SK-N-SH (cell line): ENCODE results near the gene PNPLA5.

Source experiments
- CHD2 ChIP-seq: fragments of 150-350 bp; IDR thresholded peaks from 2 replicates; pipeline ENCODE4 v1.6.1; 2018; ENCODE audit warnings: low read length; ENCODE audit not compliant: partially characterized antibody
- CTCF ChIP-seq: fragments of 200-600 bp; sonication (generic); IDR thresholded peaks from 2 replicates; pipeline ENCODE4 v1.6.1; 2017; ENCODE audit warnings: antibody characterized with exemption, mild to moderate bottlenecking, moderate library complexity
- EP300 ChIP-seq, 2 experiments: IDR thresholded peaks; 2 replicates each; pipeline versions ENCODE4 v1.4.0 to v1.6.1; 2012; ENCODE audit warnings: borderline replicate concordance in 1 of 2, low read depth in 1 of 2, low read length in 1 of 2
- EZH2phosphoT487 ChIP-seq: fragments of 200-600 bp; sonication (generic); IDR thresholded peaks from 2 replicates; pipeline ENCODE4 v1.6.1; 2017; ENCODE audit warnings: low read depth, mixed run types, mild to moderate bottlenecking, antibody characterized with exemption, moderate library complexity, borderline replicate concordance
- FOXJ3 ChIP-seq: sonication (generic); formaldehyde crosslinking; IDR thresholded peaks from 2 replicates; pipeline ENCODE4 v1.5.1; 2020; ENCODE audit warnings: mild to moderate bottlenecking, missing genetic modification reagents
- FOXM1 ChIP-seq: IDR thresholded peaks from 2 replicates; pipeline ENCODE4 v1.4.0; 2012; ENCODE audit warnings: low read depth, mild to moderate bottlenecking
- NFIC ChIP-seq: IDR thresholded peaks from 2 replicates; pipeline ENCODE4 v1.4.0; 2012; ENCODE audit warnings: borderline replicate concordance
- REST ChIP-seq: IDR thresholded peaks from 2 replicates; pipeline ENCODE4 v1.6.1; 2012; ENCODE audit warnings: mild to moderate bottlenecking, low read depth, low read length, moderate library complexity
- RFX5 ChIP-seq: IDR thresholded peaks from 2 replicates; pipeline ENCODE4 v1.6.1; 2012; ENCODE audit warnings: mild to moderate bottlenecking, improper control_type of control experiment, low read length
- SIN3A ChIP-seq: IDR thresholded peaks from 2 replicates; pipeline ENCODE4 v1.6.1; 2012; ENCODE audit warnings: low read depth, mild to moderate bottlenecking, low read length, moderate library complexity, borderline replicate concordance
- USF2 ChIP-seq: fragments of 150-350 bp; IDR thresholded peaks from 2 replicates; pipeline ENCODE4 v1.6.1; 2017; ENCODE audit warnings: antibody characterized with exemption, low read length, low read depth, borderline replicate concordance

- TF ChIP-seq FOXJ3 (CRISPR knock-in tag) (no peak), NFIC (no peak), CTCF (no peak), REST (no peak), FOXM1 (no peak), USF2 (no peak), EP300 (IDR thresholded peaks at IDR 0.05; ENCODE audit: borderline replicate concordance in 1 of 2, low read depth in 1 of 2, low read length in 1 of 2) (no peak), EZH2phosphoT487 (no peak), RFX5 (no peak), SIN3A (no peak), CHD2 (no peak)
Measured at GRCh38 chr22:43853328-43853931, 38.4 kb downstream of the PNPLA5 start.
